IPS DF 19.7 (cell line): ENCODE results near the gene NUP160.
"Not testable (repeated sequence)": the region's sequence is repeated elsewhere in the genome, so short reads cannot be mapped to it uniquely, and the experiment has no call there.

Experiments used
- DNase-seq: peaks from one replicate; pipeline ENCODE4 v3.0.0-alpha.2; 2013; ENCODE audit warnings: low read depth, low spot score

Gene NUP160

GRCh38 chr11:47861728-47862127 lies 13.6 kb upstream of the NUP160 start:
- DNase-seq, result no peak

GRCh38 chr11:47860536-47860935 lies 12.4 kb upstream of the NUP160 start:
- DNase-seq, result no peak

GRCh38 chr11:47857892-47858543 lies 9.9 kb upstream of the NUP160 start:
- DNase-seq, result no peak

- no peak for DNase-seq
Measured at GRCh38 chr11:47857485-47857884, 9.3 kb upstream of the NUP160 start.

GRCh38 chr11:47856186-47856585 lies 8.0 kb upstream of the NUP160 start:
- DNase-seq, result no peak

- DNase-seq, result no peak
Measured at GRCh38 chr11:47854667-47855066, 6.5 kb upstream of the NUP160 start.

GRCh38 chr11:47852053-47852452 lies 3.9 kb upstream of the NUP160 start:
- DNase-seq, result no peak

GRCh38 chr11:47850337-47850736 lies 2.2 kb upstream of the NUP160 start:
- no peak for DNase-seq

- DNase-seq, result no peak
Measured at GRCh38 chr11:47848700-47849155, 578 bp upstream of the NUP160 start.

- DNase-seq, result no peak
Measured at GRCh38 chr11:47847537-47847891, 636 bp downstream of the NUP160 start.

- no peak for DNase-seq
Measured at GRCh38 chr11:47846998-47847397, 1.2 kb downstream of the NUP160 start.

- DNase-seq, result no peak
Measured at GRCh38 chr11:47843361-47844055, 4.6 kb downstream of the NUP160 start.

- DNase-seq, result no peak
Measured at GRCh38 chr11:47842749-47843148, 5.4 kb downstream of the NUP160 start.

GRCh38 chr11:47837929-47838328 lies 10.2 kb downstream of the NUP160 start:
- DNase-seq, result no peak

GRCh38 chr11:47837292-47837691 lies 10.9 kb downstream of the NUP160 start:
- no peak for DNase-seq

GRCh38 chr11:47830013-47830412 lies 18.1 kb downstream of the NUP160 start:
- DNase-seq, result not testable (repeated sequence)

- no peak for DNase-seq
Measured at GRCh38 chr11:47828284-47828683, 19.9 kb downstream of the NUP160 start.

GRCh38 chr11:47822664-47823063 lies 25.5 kb downstream of the NUP160 start:
- not testable (repeated sequence) for DNase-seq

- DNase-seq, result no peak
Measured at GRCh38 chr11:47819743-47820142, 28.4 kb downstream of the NUP160 start.

GRCh38 chr11:47800759-47801158 lies 47.4 kb downstream of the NUP160 start:
- DNase-seq, result no peak

- DNase-seq, result no peak
Measured at GRCh38 chr11:47797633-47798032, 50.5 kb downstream of the NUP160 start.

GRCh38 chr11:47791774-47792430 lies 56.2 kb downstream of the NUP160 start:
- no peak for DNase-seq

GRCh38 chr11:47790017-47790416 lies 58.1 kb downstream of the NUP160 start:
- not testable (repeated sequence) for DNase-seq
